GM10266 (cell line): ENCODE results near the gene PRKCB.

Experiments
- DNase-seq: peaks from one replicate; pipeline ENCODE4 v3.0.0; 2012; ENCODE audit errors: extremely low spot score
- CTCF ChIP-seq: IDR thresholded peaks from 2 replicates; pipeline ENCODE4 v1.5.1; 2012; ENCODE audit warnings: mild to moderate bottlenecking, low read depth; ENCODE audit not compliant: control insufficient read depth, insufficient read depth; ENCODE audit errors: missing control alignments

Gene PRKCB

GRCh38 chr16:24195221-24195620 lies 359.4 kb downstream of the PRKCB start:
- TF ChIP-seq CTCF, result no peak
- no peak for DNase-seq

DNA sequence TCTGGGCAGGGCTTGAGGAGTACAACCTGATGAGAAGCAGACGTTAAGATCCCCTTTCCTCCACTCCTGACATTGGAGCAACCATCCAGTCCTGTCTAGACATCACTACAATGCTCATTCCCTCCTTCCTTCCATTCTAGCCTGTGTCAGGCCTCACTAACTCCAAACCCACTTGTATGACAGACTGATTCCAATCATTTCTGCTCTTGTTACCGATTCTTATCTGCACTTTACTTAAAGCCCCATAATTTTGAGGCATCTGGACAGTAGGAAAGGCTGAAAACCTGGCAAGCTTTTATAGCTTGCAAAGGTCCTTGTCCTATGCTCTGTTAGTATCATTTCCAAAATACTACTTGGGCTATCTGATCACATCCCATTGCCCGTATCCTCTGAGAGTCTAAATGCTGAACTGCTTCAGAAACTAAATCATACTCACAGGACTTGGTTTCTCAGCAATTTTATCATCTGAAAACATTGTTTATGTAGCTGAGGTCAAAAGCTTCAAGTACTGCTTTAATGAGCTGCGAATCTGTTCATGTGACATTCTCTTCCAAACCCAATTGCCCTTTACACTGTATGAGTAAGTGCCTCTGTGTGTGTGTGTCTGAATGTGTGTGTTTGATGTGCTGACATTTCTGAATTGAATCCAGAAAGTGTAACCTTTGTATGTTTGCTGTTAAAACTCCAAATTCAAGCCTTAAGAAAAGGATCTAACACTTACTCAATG lies 363.2 kb downstream of the PRKCB start:
- no peak for DNase-seq
- no peak for TF ChIP-seq CTCF

DNA sequence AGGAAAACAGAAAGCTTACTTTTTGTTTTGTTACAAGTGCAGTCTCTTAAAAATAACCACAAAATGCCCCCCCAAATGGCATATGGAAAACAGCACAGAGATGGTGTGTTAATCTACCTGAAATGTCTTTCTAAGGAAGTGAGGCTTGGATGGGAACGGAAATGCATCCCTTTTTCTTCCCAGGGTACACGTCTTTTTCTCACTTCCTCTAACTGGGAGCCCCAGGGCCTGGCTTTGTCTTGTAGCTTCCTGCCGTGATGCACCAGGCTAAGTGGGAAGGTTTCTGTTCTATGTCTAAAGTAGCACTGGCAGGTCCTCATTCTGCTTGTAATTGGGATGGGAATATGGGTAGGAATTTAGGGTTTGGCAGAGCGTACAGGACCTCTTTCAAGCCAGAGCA lies 367.9 kb downstream of the PRKCB start:
- TF ChIP-seq CTCF, result no peak
- DNase-seq, result peak; percentile 10

DNA sequence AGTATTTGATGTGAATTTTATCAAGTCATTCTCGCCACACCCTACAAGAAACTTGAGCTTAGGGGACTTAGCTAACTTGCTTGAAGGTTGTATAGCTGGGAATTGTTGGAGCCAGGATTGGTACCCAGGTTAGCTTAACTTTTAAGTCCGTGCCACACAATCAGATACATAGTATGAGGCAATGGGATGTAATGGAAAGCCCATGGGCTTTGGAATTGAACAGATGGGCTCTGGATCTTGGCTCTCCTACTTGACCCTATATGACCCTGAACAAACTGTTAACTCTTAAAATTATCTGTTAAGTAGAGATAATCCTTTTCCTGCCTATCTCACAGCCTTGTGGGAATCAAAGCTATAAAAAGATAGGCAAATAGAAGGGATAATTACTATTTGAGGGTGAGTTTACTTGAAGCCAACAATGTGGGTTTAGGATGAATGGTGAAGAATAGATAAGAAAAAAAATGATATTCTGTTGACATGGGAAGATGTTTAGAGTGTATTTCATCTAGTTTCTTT lies 368.4 kb downstream of the PRKCB start:
- no peak for DNase-seq
- TF ChIP-seq CTCF, result no peak

GRCh38 chr16:24206926-24207325 lies 371.1 kb downstream of the PRKCB start:
- TF ChIP-seq CTCF, result no peak
- no peak for DNase-seq

DNA sequence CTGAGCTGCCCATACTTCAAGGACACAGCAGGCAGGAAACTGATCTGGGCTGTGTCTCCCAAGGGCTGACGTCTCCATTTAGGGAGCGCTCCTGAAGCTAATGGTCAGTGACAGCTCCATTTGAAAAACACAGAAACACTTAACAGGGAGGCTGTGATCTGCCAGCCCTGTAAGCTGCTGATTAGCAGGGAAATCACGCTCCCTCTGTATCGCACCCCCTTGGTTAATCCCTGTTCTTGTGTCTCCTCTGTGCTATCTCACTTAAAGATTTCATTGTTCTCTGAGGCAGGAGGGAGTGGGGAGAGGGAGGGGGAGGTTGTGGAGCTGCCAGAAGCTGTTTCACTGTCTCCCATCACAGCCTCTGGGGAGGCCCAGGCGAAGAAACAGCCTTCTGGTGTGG lies 372.9 kb downstream of the PRKCB start:
- DNase-seq, result no peak
- TF ChIP-seq CTCF, result no peak

DNA sequence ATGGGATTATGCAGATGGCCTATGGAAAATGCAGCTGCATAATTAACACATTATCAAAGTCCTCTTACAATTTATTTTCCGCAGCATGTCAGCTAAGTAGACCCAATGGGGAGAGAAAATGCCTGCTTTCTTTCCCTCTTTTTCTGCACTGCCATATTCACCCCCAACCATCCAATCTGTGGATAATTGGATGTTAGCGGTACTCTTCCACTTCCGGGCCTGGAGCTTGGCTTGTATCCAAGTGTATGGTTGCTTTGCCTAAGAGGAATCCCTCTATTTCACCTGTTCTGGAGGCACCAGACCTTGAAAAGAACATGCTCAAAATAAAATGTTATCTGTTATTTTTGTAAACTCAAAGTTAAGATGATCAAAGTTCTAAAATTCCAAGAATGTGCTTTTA lies 379.2 kb downstream of the PRKCB start:
- no peak for TF ChIP-seq CTCF
- DNase-seq, result no peak
